Kidney (tissue), 14 donors: Measurements from ENCODE around the gene CCDC149. TPM values are rescaled to one million over a fixed set of nuclear protein-coding genes. Genes with fewer than 3 reads are reported as not detected.

Experiments
- DNase-seq, 5 donors: peaks; one replicate each; pipeline ENCODE4 v3.0.0-alpha.2; 2013 to 2020
- FAIRE-seq: peaks from 2 replicates; lab custom pipeline; 2012; peaks lifted over from hg19 to GRCh38; lab: Jason Lieb, UNC
- H3K27ac ChIP-seq, 2 donors: one replicate each; pipeline ENCODE4 v1.7.0; 2013; ENCODE audit warnings: low read depth in 2 of 2, low read length in 2 of 2, inconsistent platforms in 1 of 2
- H3K27me3 ChIP-seq: one replicate; pipeline ENCODE4 v1.7.1; 2013; ENCODE audit warnings: low read length, inconsistent platforms; ENCODE audit not compliant: control insufficient read depth, insufficient read depth
- H3K36me3 ChIP-seq, 3 donors: one replicate each; pipeline versions ENCODE4 v1.7.0 to v1.7.1; 2013; ENCODE audit warnings: low read length in 3 of 3, control low read depth in 1 of 3, inconsistent platforms in 1 of 3; ENCODE audit not compliant: insufficient read depth in 3 of 3, control insufficient read depth in 2 of 3
- H3K4me1 ChIP-seq, 3 donors: one replicate each; pipeline versions ENCODE4 v1.7.0 to v1.7.1; 2013; ENCODE audit warnings: low read length in 3 of 3, inconsistent platforms in 1 of 3, low read depth in 1 of 3; ENCODE audit not compliant: control insufficient read depth in 2 of 3, insufficient read depth in 2 of 3
- H3K4me3 ChIP-seq, 3 donors: one replicate each; pipeline versions ENCODE4 v1.7.0 to v1.8.1; 2013; ENCODE audit warnings: low read length in 3 of 3, control low read depth in 1 of 3, inconsistent platforms in 1 of 3
- H3K9ac ChIP-seq, 3 donors: one replicate each; pipeline versions ENCODE4 v1.7.0 to v1.7.1; 2013; ENCODE audit warnings: low read length in 3 of 3, control low read depth in 1 of 3, inconsistent platforms in 1 of 3
- H3K9me3 ChIP-seq, 3 donors: one replicate each; pipeline versions ENCODE4 v1.7.0 to v1.7.1; 2013; ENCODE audit warnings: low read length in 3 of 3, control low read depth in 1 of 3, inconsistent platforms in 1 of 3; ENCODE audit not compliant: control insufficient read depth in 2 of 3, insufficient read depth in 1 of 3
- intact Hi-C: fragments of 100-400 bp; cut with DNase I; formaldehyde crosslinking; loops from one replicate; pipeline ENCODE4 v1.11.1; 2022
- polyA plus RNA-seq: library from polyadenylated mRNA; stranded (reverse); fragments of 350-450 nt; fragmentation: Illumina TruSeq; extraction: RNeasy Lipid Tissue Mini Kit (QIAGEN cat#74804); gene quantifications from one replicate; pipeline ENCODE4 v1.2.3, GENCODE V29; 2014; ENCODE audit warnings: low read depth, low replicate concordance; ENCODE audit not compliant: insufficient read depth
- total RNA-seq: library from RNA; stranded (reverse); fragmentation: NEBNext Ultra II Directional; extraction: Animal tissue kit (Norgen Biotek cat#: 25700); gene quantifications from one replicate; pipeline ENCODE4 v1.2.1, GENCODE V29; 2021
- TF ChIP-seq, protein P1 (sequence below): IDR thresholded peaks from 3 replicates; pipeline ENCODE4 v1.5.1; 2012; ENCODE audit warnings: mild to moderate bottlenecking, moderate library complexity, borderline replicate concordance; ENCODE audit not compliant: insufficient read depth; ENCODE audit errors: extremely low read depth
- donor health status: control.
- donor health status: control.
- donor health status: control.
- donor health status: control.
- donor health status: control.
- donor health status: DM: yes; HTN: yes; CAD: no.
- donor health status: Normal renal cell carcinoma (clear cell type).

The CCDC149 gene
- total and polyA plus RNA-seq, 2 donors from 2014 or later, result 6.9 to 21.8 TPM

DNA sequence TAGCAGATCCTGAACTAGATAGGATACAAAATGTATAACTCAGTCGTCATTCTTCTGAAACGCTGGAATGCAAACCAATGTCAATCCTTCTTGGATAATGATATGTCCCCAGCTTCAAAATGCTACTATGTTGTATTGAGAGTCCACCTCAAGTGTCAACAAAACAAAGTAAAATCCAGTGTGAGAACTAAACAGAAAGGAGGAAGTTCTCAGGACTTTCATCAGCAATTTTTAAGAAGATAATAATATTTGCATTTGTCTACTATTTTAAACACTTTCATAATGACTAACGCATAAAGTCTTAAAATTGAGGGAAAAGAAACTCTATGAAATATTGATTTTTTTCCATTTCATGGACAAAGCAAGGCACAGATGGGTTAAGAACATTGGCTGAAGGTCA, 81.2 kb downstream of the CCDC149 start:
- TF ChIP-seq, protein P1, sequence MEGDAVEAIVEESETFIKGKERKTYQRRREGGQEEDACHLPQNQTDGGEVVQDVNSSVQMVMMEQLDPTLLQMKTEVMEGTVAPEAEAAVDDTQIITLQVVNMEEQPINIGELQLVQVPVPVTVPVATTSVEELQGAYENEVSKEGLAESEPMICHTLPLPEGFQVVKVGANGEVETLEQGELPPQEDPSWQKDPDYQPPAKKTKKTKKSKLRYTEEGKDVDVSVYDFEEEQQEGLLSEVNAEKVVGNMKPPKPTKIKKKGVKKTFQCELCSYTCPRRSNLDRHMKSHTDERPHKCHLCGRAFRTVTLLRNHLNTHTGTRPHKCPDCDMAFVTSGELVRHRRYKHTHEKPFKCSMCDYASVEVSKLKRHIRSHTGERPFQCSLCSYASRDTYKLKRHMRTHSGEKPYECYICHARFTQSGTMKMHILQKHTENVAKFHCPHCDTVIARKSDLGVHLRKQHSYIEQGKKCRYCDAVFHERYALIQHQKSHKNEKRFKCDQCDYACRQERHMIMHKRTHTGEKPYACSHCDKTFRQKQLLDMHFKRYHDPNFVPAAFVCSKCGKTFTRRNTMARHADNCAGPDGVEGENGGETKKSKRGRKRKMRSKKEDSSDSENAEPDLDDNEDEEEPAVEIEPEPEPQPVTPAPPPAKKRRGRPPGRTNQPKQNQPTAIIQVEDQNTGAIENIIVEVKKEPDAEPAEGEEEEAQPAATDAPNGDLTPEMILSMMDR, result no peak
- Histone ChIP-seq H3K27me3 (no peaks in the 10 kb centered on the region), H3K9me3 (no peaks in the 10 kb centered on the region), H3K4me3 (no peak overlapping the region), H3K27ac (no peak overlapping the region), H3K4me1 (no peaks in the 10 kb centered on the region), H3K36me3 (peaks cover 0 to 6% (median 0%) of the 10 kb centered on the region in 3 donors), H3K9ac (no peak overlapping the region)
- intact Hi-C loops, result no loop called here
- DNase-seq (no peak), FAIRE-seq (no peak)

DNA sequence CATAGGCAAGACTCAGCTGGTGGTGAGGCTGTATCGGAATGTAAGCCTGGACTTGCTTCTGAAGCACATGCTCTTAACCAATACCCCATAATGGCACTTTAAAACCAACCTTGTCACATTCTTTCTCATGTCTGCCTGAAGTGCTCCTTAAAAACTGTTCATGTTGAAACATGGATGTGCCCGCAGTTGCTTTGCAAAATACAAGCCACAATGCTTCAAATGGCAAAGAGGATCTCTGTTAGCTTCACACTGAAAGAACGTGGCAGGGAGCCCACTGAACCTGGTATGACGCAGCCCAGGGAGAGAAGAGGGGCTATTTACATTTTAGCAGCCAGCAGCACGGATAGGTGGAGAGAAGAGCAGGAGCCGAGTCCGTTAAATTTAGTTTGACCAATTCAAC, 88.1 kb downstream of the CCDC149 start:
- no peak overlapping the region for H3K27ac ChIP-seq
- no peak overlapping the region for H3K4me3 ChIP-seq
- FAIRE-seq, result no peak
- DNase-seq, result no peak
- peaks cover 0 to under 1% (median 0%) of the 10 kb centered on the region in 3 donors for H3K36me3 ChIP-seq
- no peaks in the 10 kb centered on the region for H3K9me3 ChIP-seq
- no peaks in the 10 kb centered on the region for H3K27me3 ChIP-seq
- TF ChIP-seq, protein P1, result no peak
- intact Hi-C loops, result no loop called here
- H3K9ac ChIP-seq, result no peak overlapping the region
- H3K4me1 ChIP-seq, result no peaks in the 10 kb centered on the region

DNA sequence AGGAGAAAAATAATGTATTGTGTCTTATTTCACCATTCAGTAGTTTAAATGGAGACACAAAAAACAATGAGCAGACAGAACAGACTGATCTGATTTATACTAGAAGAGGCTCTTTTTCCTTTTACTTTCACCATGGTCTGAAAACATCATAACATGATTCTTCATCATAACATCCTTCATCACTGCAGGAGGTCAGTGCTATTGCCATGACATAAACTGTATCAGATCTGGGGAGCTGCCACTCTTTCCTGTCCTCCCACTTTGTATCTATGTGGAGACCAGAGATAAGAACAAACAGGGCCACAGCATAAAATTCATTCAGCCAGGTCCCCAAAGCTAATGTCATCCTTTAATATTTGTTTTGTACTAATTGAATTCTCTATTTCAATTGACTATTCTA, 92.3 kb downstream of the CCDC149 start:
- intact Hi-C loops, result no loop called here
- Histone ChIP-seq H3K4me3 (no peak overlapping the region), H3K36me3 (peaks cover 0 to 7% (median 3%) of the 10 kb centered on the region in 3 donors), H3K4me1 (no peaks in the 10 kb centered on the region), H3K27me3 (no peaks in the 10 kb centered on the region), H3K9ac (no peak overlapping the region), H3K27ac (no peak overlapping the region), H3K9me3 (no peaks in the 10 kb centered on the region)
- TF ChIP-seq, protein P1, result no peak
- no peak for FAIRE-seq
- DNase-seq, result no peak

DNA sequence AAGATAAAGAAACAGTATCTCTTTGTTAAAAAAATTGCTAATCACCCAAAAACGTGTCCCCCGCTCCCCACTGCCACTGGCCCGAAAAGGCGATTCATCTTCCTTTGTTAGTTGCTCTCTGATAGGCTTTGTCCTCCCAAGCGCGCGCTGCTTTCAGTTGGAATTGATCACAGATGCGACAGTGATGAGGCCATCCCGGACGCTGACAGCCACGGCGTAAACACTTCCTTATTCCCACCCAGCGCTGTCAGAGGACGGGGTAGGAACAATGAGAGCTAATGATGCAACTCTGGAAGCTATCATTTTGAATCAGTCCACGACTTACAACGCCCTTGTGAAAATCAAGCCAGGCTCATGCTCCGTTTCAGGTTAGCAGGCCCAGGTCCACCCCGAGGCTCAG, 96.0 kb downstream of the CCDC149 start:
- Histone ChIP-seq H3K4me3 (no peak overlapping the region), H3K9ac (no peak overlapping the region), H3K9me3 (no peaks in the 10 kb centered on the region), H3K27ac (no peak overlapping the region), H3K27me3 (no peaks in the 10 kb centered on the region), H3K36me3 (peaks cover 0 to 7% (median 3%) of the 10 kb centered on the region in 3 donors), H3K4me1 (no peaks in the 10 kb centered on the region)
- intact Hi-C loops, result no loop called here
- TF ChIP-seq, protein P1, result no peak
- FAIRE-seq (no peak), DNase-seq (no peak)
